SK-N-SH (cell line): ENCODE results near the gene COBL. TPM values are rescaled to one million over a fixed set of nuclear protein-coding genes. Genes with fewer than 3 reads are reported as not detected.

Source experiments
- CTCF ChIA-PET: fragments of 300-600, 350-600 bp; formaldehyde crosslinking; extraction: SDS; loops from one replicate; lab custom pipeline; 2021; lab: Yijun Ruan, JAX
- POLR2A ChIA-PET: fragments of 350-600 bp; sonication (Branson Sonifier 250); formaldehyde crosslinking; extraction: SDS; loops from one replicate; lab custom pipeline; 2020; ENCODE audit warnings: antibody characterized with exemption, inconsistent platforms; lab: Yijun Ruan, JAX
- DNase-seq: peaks from one replicate; pipeline ENCODE4 v3.0.0; 2012
- H2AFZ ChIP-seq: fragments of 200-600 bp; sonication (generic); 2 replicates; pipeline ENCODE4 v1.8.1; 2016; ENCODE audit warnings: antibody characterized with exemption, mild to moderate bottlenecking, low read depth
- H3F3A ChIP-seq: fragments of 200-600 bp; sonication (generic); replicated peaks from 2 replicates; pipeline ENCODE3; 2016; ENCODE audit warnings: antibody characterized with exemption, mild to moderate bottlenecking; ENCODE audit not compliant: insufficient read depth
- H3K27ac ChIP-seq, 2 experiments: fragments of 200-500 bp in 1 of 2; fragments of 200-600 bp in 1 of 2; sonication (Bioruptor generic) in 1 of 2; sonication (generic), shearing (Covaris generic) in 1 of 2; 2 replicates each; pipeline versions ENCODE4 v1.5.1 to v1.6.1; 2014 to 2016; ENCODE audit warnings: low read depth in 2 of 2, inconsistent platforms in 1 of 2, low read length in 1 of 2, mild to moderate bottlenecking in 1 of 2, mixed read lengths in 1 of 2
- H3K27me3 ChIP-seq: fragments of 200-600 bp; sonication (generic), shearing (Covaris generic); 2 replicates; pipeline ENCODE4 v1.6.1; 2016; ENCODE audit warnings: mixed run types; ENCODE audit not compliant: insufficient read depth
- H3K36me3 ChIP-seq, 2 experiments: fragments of 200-500 bp in 1 of 2; fragments of 200-600 bp in 1 of 2; sonication (Bioruptor generic) in 1 of 2; sonication (generic) in 1 of 2; replicated peaks in 1 of 2; 2 replicates each; pipeline versions ENCODE3 to v1.5.1; 2014 to 2016; ENCODE audit warnings: low read length in 1 of 2, mild to moderate bottlenecking in 1 of 2; ENCODE audit not compliant: insufficient read depth in 2 of 2, control insufficient read depth in 1 of 2
- H3K4me1 ChIP-seq, 2 experiments: fragments of 200-500 bp in 1 of 2; fragments of 200-600 bp in 1 of 2; sonication (Bioruptor generic) in 1 of 2; sonication (generic), shearing (Covaris generic) in 1 of 2; 2 replicates each; pipeline versions ENCODE4 v1.5.1 to v1.6.1; 2014 to 2016; ENCODE audit warnings: low read depth in 1 of 2, low read length in 1 of 2, mixed run types in 1 of 2; ENCODE audit not compliant: insufficient read depth in 2 of 2, control insufficient read depth in 1 of 2
- H3K4me2 ChIP-seq: fragments of 200-600 bp; sonication (generic), shearing (Covaris generic); 2 replicates; pipeline ENCODE4 v1.6.1; 2017; ENCODE audit warnings: mixed run types
- H3K4me3 ChIP-seq, 2 experiments: fragments of 200-500 bp in 1 of 2; fragments of 200-600 bp in 1 of 2; sonication (Bioruptor generic) in 1 of 2; sonication (generic), shearing (Covaris generic) in 1 of 2; 2 replicates each; pipeline versions ENCODE4 v1.5.1 to v1.8.1; 2014 to 2016; ENCODE audit warnings: low read depth in 2 of 2, inconsistent platforms in 1 of 2, low read length in 1 of 2, mild to moderate bottlenecking in 1 of 2, mixed read lengths in 1 of 2, moderate library complexity in 1 of 2
- H3K79me2 ChIP-seq: fragments of 200-600 bp; sonication (generic); 2 replicates; pipeline ENCODE4 v1.8.1; 2017; ENCODE audit warnings: mild to moderate bottlenecking; ENCODE audit not compliant: insufficient read depth
- H3K9ac ChIP-seq: fragments of 200-600 bp; sonication (generic); 2 replicates; pipeline ENCODE4 v1.6.1; 2017; ENCODE audit warnings: mixed run types
- H3K9me2 ChIP-seq: fragments of 200-600 bp; sonication (generic); 2 replicates; pipeline ENCODE4 v1.6.1; 2017; ENCODE audit warnings: mixed run types
- H3K9me3 ChIP-seq: fragments of 200-600 bp; sonication (generic); 2 replicates; pipeline ENCODE4 v1.6.1; 2017; ENCODE audit warnings: mixed run types, mild to moderate bottlenecking, moderate library complexity
- H4K20me1 ChIP-seq: fragments of 200-600 bp; sonication (generic); 2 replicates; pipeline ENCODE4 v1.6.1; 2017; ENCODE audit warnings: mild to moderate bottlenecking, mixed run types; ENCODE audit not compliant: insufficient read depth
- CHD2 ChIP-seq: fragments of 150-350 bp; IDR thresholded peaks from 2 replicates; pipeline ENCODE4 v1.6.1; 2018; ENCODE audit warnings: low read length; ENCODE audit not compliant: partially characterized antibody
- EZH2phosphoT487 ChIP-seq: fragments of 200-600 bp; sonication (generic); IDR thresholded peaks from 2 replicates; pipeline ENCODE4 v1.6.1; 2017; ENCODE audit warnings: low read depth, mixed run types, mild to moderate bottlenecking, antibody characterized with exemption, moderate library complexity, borderline replicate concordance
- IRF3 ChIP-seq: fragments of 150-350 bp; IDR thresholded peaks from 2 replicates; pipeline ENCODE4 v1.6.1; 2016; ENCODE audit warnings: mild to moderate bottlenecking, low read depth, low read length
- MEF2A ChIP-seq: IDR thresholded peaks from 2 replicates; pipeline ENCODE4 v1.4.0; 2012; ENCODE audit warnings: low read depth, borderline replicate concordance
- NRF1 ChIP-seq: IDR thresholded peaks from 2 replicates; pipeline ENCODE4 v1.6.1; 2012; ENCODE audit warnings: low read depth, mild to moderate bottlenecking, low read length
- POLR2AphosphoS5 ChIP-seq: IDR thresholded peaks from 2 replicates; pipeline ENCODE4 v1.6.1; 2012; ENCODE audit warnings: low read depth, low read length
- RAD21 ChIP-seq: IDR thresholded peaks from 2 replicates; pipeline ENCODE4 v1.6.1; 2012; ENCODE audit warnings: mild to moderate bottlenecking, low read length
- RCOR1 ChIP-seq: fragments of 150-350 bp; IDR thresholded peaks from 2 replicates; pipeline ENCODE4 v1.6.1; 2017; ENCODE audit warnings: antibody characterized with exemption, low read length
- RFX5 ChIP-seq: IDR thresholded peaks from 2 replicates; pipeline ENCODE4 v1.6.1; 2012; ENCODE audit warnings: mild to moderate bottlenecking, improper control_type of control experiment, low read length
- TAF1 ChIP-seq: IDR thresholded peaks from 2 replicates; pipeline ENCODE4 v1.6.1; 2012; ENCODE audit warnings: low read depth, mild to moderate bottlenecking, low read length, moderate library complexity, borderline replicate concordance
- TCF12 ChIP-seq: IDR thresholded peaks from 2 replicates; pipeline ENCODE4 v1.4.0; 2012
- TEAD4 ChIP-seq: IDR thresholded peaks from 2 replicates; pipeline ENCODE4 v1.4.0; 2012; ENCODE audit warnings: mild to moderate bottlenecking, borderline replicate concordance; ENCODE audit not compliant: insufficient read depth
- WGBS: methylation state at CpG from one replicate; pipeline ENCODE4 v1.1.6; 2017; ENCODE audit warnings: low lambda C conversion rate; 5-methylcytosine and 5-hydroxymethylcytosine counted together
- polyA plus RNA-seq, 3 experiments: library from polyadenylated mRNA; depleted of rRNA; stranded (reverse); fragments of >200 nt; gene quantifications; 2 replicates each; pipeline ENCODE4 v1.2.3, GENCODE V29; 2012
- TF ChIP-seq, protein P1 (sequence below): fragments of 200-600 bp; sonication (generic); IDR thresholded peaks from 2 replicates; pipeline ENCODE4 v1.6.1; 2017; ENCODE audit warnings: antibody characterized with exemption, mild to moderate bottlenecking, moderate library complexity
- TF ChIP-seq, protein P2 (sequence below): IDR thresholded peaks from 2 replicates; pipeline ENCODE4 v1.4.0; 2012; ENCODE audit warnings: low read depth, borderline replicate concordance

The COBL gene
- polyA plus RNA-seq, 1 of the 3 experiments (the other 2 are of a cell fraction): under 0.01 TPM

DNA sequence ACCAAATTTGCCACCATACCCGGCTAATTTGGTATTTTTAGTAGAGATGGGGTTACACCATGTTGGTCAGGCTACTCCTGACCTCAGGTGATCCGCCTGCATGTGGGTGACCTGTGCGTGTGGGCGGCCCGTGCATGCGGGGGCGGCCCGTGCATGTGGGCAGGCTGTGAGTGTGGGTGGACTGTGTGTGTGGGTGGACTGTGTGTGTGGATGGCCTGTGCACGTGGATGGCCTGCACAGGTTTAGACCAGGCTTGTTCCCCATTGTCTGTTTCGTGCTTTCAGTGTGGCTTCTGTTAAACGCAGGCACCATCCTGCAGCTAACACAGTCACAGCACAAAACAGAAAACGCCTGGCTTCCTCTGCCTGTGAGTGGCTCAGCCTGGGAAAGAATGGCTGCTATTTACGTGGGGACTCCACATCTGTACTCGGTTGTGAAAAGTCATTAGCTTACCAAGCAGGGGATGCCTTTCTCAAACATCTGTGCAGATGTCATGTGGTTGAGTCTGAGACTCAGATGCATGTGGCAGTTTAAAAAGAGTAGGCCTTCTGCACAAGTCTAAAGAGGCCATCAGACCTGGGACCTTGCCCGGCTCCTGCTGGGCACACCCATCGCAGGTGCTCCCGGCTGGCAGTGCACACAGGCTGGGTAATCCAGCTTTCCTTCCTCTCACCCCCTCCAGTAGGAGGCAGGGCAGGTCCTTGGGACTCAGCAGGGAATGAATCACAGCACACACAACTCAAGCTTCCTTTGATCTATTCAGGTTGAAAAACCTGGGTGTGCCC lies 91.6 kb downstream of the COBL start:
- Histone ChIP-seq H3K9me2 (no peaks in the 10 kb centered on the region), H3K9ac (no peak overlapping the region), H2AFZ (no peak overlapping the region), H3K79me2 (no peaks in the 10 kb centered on the region), H3K4me3 (no peak overlapping the region)
- 55% methylated on average over 15 of the region's 17 CpGs for WGBS
- POLR2A ChIA-PET: no interaction called here
- no peak for TF ChIP-seq IRF3
- TF ChIP-seq MEF2A: no peak
- TF ChIP-seq, protein P1, sequence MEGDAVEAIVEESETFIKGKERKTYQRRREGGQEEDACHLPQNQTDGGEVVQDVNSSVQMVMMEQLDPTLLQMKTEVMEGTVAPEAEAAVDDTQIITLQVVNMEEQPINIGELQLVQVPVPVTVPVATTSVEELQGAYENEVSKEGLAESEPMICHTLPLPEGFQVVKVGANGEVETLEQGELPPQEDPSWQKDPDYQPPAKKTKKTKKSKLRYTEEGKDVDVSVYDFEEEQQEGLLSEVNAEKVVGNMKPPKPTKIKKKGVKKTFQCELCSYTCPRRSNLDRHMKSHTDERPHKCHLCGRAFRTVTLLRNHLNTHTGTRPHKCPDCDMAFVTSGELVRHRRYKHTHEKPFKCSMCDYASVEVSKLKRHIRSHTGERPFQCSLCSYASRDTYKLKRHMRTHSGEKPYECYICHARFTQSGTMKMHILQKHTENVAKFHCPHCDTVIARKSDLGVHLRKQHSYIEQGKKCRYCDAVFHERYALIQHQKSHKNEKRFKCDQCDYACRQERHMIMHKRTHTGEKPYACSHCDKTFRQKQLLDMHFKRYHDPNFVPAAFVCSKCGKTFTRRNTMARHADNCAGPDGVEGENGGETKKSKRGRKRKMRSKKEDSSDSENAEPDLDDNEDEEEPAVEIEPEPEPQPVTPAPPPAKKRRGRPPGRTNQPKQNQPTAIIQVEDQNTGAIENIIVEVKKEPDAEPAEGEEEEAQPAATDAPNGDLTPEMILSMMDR: no peak
- no peak for TF ChIP-seq POLR2AphosphoS5
- no peak for TF ChIP-seq RAD21
- TF ChIP-seq TAF1: no peak
- TF ChIP-seq EZH2phosphoT487: no peak
- no peak for TF ChIP-seq RCOR1
- no peak for TF ChIP-seq TCF12
- no peak for TF ChIP-seq RFX5
- TF ChIP-seq, protein P2, sequence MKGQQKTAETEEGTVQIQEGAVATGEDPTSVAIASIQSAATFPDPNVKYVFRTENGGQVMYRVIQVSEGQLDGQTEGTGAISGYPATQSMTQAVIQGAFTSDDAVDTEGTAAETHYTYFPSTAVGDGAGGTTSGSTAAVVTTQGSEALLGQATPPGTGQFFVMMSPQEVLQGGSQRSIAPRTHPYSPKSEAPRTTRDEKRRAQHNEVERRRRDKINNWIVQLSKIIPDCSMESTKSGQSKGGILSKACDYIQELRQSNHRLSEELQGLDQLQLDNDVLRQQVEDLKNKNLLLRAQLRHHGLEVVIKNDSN: no peak
- TF ChIP-seq TEAD4: no peak
- TF ChIP-seq CHD2: no peak
- no peak for TF ChIP-seq NRF1
- TF ChIP-seq, all 33 proteins: peak for 0
- Histone ChIP-seq H3K9me3 (no peaks in the 10 kb centered on the region), H3K4me1 (no peaks in the 10 kb centered on the region), H3F3A (no peaks in the 10 kb centered on the region), H3K27me3 (no peaks in the 10 kb centered on the region), H4K20me1 (no peaks in the 10 kb centered on the region), H3K4me2 (no peak overlapping the region), H3K27ac (no peak overlapping the region), H3K36me3 (no peaks in the 10 kb centered on the region)
- CTCF ChIA-PET: interaction anchor here (1.1 to 2.9 kb wide), 2 partner anchors 62 to 142 kb away, joined by 4 to 10 read pairs; no protein-coding TSS in a partner anchor
- no peak for DNase-seq
